Prostate gland (tissue), 2 donors: ENCODE measurements around the gene PIP5K1A. TPM values are rescaled to one million over a fixed set of nuclear protein-coding genes. Genes with fewer than 3 reads are reported as not detected.
A peak's percentile ranks its signal among the peaks of the same experiment; 100 is the strongest.

Experiments
- DNase-seq: peaks from one replicate; pipeline ENCODE4 v3.0.0-alpha.2; 2019; ENCODE audit warnings: low spot score
- H3K27ac ChIP-seq, 2 donors: fragments of 200-600 bp; sonication (generic); 2 replicates each; pipeline ENCODE4 v1.5.1; 2017 to 2019
- H3K27me3 ChIP-seq: fragments of 200-600 bp; sonication (generic); replicated peaks from 2 replicates; pipeline ENCODE4 v1.5.1; 2019; ENCODE audit not compliant: insufficient read depth
- H3K36me3 ChIP-seq, 2 donors: fragments of 200-600 bp; sonication (generic); 1 replicate in 1 of 2; 2 replicates in 1 of 2; pipeline versions ENCODE4 v1.5.1 to v1.8.1; 2017 to 2019
- H3K4me1 ChIP-seq: fragments of 200-600 bp; sonication (generic); replicated peaks from 2 replicates; pipeline ENCODE4 v1.5.1; 2019
- H3K4me3 ChIP-seq, 2 donors: fragments of 200-600 bp; sonication (generic); 2 replicates each; pipeline ENCODE4 v1.5.1; 2017 to 2019
- H3K9me3 ChIP-seq: fragments of 200-600 bp; sonication (generic); 2 replicates; pipeline ENCODE4 v1.5.1; 2017
- POLR2A ChIP-seq: fragments of 450-650 bp; IDR thresholded peaks from one replicate; pipeline ENCODE4 v1.6.1; 2016; ENCODE audit warnings: antibody characterized with exemption, mild to moderate bottlenecking
- POLR2AphosphoS5 ChIP-seq: sonication (generic); formaldehyde crosslinking; IDR thresholded peaks from one replicate; pipeline ENCODE4 v1.6.1; 2017; ENCODE audit warnings: antibody characterized with exemption
- WGBS: methylation state at CpG from one replicate; pipeline ENCODE4 v1.1.5; 2018; 5-methylcytosine and 5-hydroxymethylcytosine counted together
- intact Hi-C: fragments of 100-400 bp; cut with DNase I; formaldehyde crosslinking; loops from one replicate; pipeline ENCODE4 v1.14.2; 2022
- total RNA-seq, 2 donors: library from RNA; depleted of rRNA; stranded (reverse); fragments of >200 nt; gene quantifications; one replicate each; pipeline ENCODE4 v1.1.0, GENCODE V29; 2016
- TF ChIP-seq, protein P1 (sequence below), 4 experiments: fragments of 200-600 bp in 2 of 4; fragments of 450-650 bp in 2 of 4; sonication (generic) in 2 of 4; IDR thresholded peaks; 1 replicate in 3 of 4; 2 replicates in 1 of 4; pipeline ENCODE4 v1.5.1; 2016 to 2019; ENCODE audit warnings: antibody characterized with exemption in 4 of 4, mild to moderate bottlenecking in 2 of 4, moderate library complexity in 2 of 4

PIP5K1A gene
- total RNA-seq, 2 donors from 2014 or later: 40.2 to 96.7 TPM

DNA sequence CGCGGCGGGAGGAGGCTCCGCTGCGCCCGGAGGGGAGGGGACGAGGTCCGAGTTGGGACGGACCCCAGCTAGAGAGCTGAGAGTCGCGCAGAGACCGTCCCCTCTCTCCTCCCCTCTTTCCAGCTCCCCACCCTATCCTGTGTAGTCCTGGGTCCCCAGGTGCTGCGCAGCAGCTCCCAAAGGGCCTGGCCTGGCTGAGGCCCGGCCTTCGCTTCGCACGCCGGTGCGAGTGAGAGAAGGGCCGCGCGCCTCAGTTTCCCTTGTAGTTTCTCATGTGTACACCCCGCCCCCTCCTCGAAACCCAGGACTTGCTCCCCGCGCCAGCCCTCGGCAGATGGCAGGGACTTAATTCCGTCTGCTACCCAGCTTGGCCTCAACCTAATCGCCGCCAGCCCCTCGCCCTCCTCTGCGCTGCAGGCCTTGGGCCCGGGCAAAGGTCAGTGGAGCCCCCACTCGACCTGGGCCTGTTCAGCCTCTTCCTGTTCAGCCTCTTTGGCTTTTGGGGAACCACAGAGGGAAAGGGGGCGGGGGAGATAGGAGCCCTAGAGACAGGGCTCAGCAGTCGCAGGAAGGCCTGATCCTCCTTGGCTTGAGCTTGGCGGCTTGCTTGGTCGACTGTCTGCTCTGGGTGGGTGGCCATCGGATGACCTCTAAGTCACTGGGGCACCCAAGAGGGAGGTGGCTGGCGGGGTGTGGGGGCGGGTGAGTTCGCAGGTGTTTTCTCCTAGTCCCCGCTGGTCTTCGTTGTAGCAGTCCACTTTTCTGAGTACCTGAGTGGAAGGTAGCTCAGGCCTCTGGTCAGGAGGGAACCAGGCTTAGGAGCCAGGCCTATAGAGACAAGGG, 84.8 kb downstream of the PIP5K1A start:
- no peak for DNase-seq
- H3K4me3 ChIP-seq: peak overlapping the region; percentile 68 to 73
- no peaks in the 10 kb centered on the region for H3K9me3 ChIP-seq
- no peaks in the 10 kb centered on the region for H3K27me3 ChIP-seq
- 4% methylated on average over 44 of the region's 44 CpGs for WGBS
- H3K4me1 ChIP-seq: no peaks in the 10 kb centered on the region
- peaks cover 0 to 4% of the 10 kb centered on the region in 2 donors for H3K36me3 ChIP-seq
- intact Hi-C loops: loop anchor here (5.0 kb wide), 2 partner anchors 59 to 119 kb away; no protein-coding TSS in a partner anchor
- peak overlapping the region; percentile 98 to 99 for H3K27ac ChIP-seq
- TF ChIP-seq, protein P1, sequence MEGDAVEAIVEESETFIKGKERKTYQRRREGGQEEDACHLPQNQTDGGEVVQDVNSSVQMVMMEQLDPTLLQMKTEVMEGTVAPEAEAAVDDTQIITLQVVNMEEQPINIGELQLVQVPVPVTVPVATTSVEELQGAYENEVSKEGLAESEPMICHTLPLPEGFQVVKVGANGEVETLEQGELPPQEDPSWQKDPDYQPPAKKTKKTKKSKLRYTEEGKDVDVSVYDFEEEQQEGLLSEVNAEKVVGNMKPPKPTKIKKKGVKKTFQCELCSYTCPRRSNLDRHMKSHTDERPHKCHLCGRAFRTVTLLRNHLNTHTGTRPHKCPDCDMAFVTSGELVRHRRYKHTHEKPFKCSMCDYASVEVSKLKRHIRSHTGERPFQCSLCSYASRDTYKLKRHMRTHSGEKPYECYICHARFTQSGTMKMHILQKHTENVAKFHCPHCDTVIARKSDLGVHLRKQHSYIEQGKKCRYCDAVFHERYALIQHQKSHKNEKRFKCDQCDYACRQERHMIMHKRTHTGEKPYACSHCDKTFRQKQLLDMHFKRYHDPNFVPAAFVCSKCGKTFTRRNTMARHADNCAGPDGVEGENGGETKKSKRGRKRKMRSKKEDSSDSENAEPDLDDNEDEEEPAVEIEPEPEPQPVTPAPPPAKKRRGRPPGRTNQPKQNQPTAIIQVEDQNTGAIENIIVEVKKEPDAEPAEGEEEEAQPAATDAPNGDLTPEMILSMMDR (IDR thresholded peaks at IDR 0.05): no peak
- TF ChIP-seq POLR2A (no peak), POLR2AphosphoS5 (no peak)

GRCh38 chr1:151284013-151284577, 85.7 kb downstream of the PIP5K1A start:
- DNase-seq: no peak
- H3K4me1 ChIP-seq: no peaks in the 10 kb centered on the region
- H3K9me3 ChIP-seq: no peaks in the 10 kb centered on the region
- peak overlapping the region in 1 of 2 donors; percentile 68 for H3K4me3 ChIP-seq
- H3K27me3 ChIP-seq: no peaks in the 10 kb centered on the region
- TF ChIP-seq, protein P1 (IDR thresholded peaks at IDR 0.05): no peak
- no peak for TF ChIP-seq POLR2AphosphoS5
- no peak for TF ChIP-seq POLR2A
- WGBS: 49% methylated on average over 2 of the region's 2 CpGs
- peak overlapping the region in 1 of 2 donors; percentile 99 for H3K27ac ChIP-seq
- intact Hi-C loops: loop anchor here (5.0 kb wide), 2 partner anchors 58 to 118 kb away; no protein-coding TSS in a partner anchor
- H3K36me3 ChIP-seq: peaks cover 0 to 9% of the 10 kb centered on the region in 2 donors

GRCh38 chr1:151286619-151287340, 88.4 kb downstream of the PIP5K1A start:
- DNase-seq: no peak
- H3K4me1 ChIP-seq: no peaks in the 10 kb centered on the region
- no peak overlapping the region for H3K27ac ChIP-seq
- no peaks in the 10 kb centered on the region for H3K27me3 ChIP-seq
- no peaks in the 10 kb centered on the region for H3K9me3 ChIP-seq
- TF ChIP-seq POLR2AphosphoS5 (no peak), POLR2A (no peak)
- TF ChIP-seq, protein P1 (IDR thresholded peaks at IDR 0.05): no peak
- no peak overlapping the region for H3K4me3 ChIP-seq
- intact Hi-C loops: no loop called here
- H3K36me3 ChIP-seq: peaks cover 9 to 19% of the 10 kb centered on the region in 2 donors
- WGBS: 82% methylated on average over 10 of the region's 10 CpGs

GRCh38 chr1:151287341-151287699, 89.0 kb downstream of the PIP5K1A start:
- no peak for DNase-seq
- Histone ChIP-seq H3K9me3 (no peaks in the 10 kb centered on the region), H3K36me3 (peaks cover 9 to 19% of the 10 kb centered on the region in 2 donors), H3K27me3 (no peaks in the 10 kb centered on the region), H3K4me3 (no peak overlapping the region), H3K4me1 (no peaks in the 10 kb centered on the region), H3K27ac (no peak overlapping the region)
- TF ChIP-seq, protein P1 (IDR thresholded peaks at IDR 0.05): no peak
- TF ChIP-seq POLR2A (no peak), POLR2AphosphoS5 (no peak)
- intact Hi-C loops: no loop called here
- 80% methylated on average over 7 of the region's 7 CpGs for WGBS
